ENCODE results near the gene EXOSC3. TPM values are rescaled to one million over a fixed set of nuclear protein-coding genes. Genes with fewer than 3 reads are reported as not detected.
"Not testable (repeated sequence)": the region's sequence is repeated elsewhere in the genome, so short reads cannot be mapped to it uniquely, and the experiment has no call there.

Gene EXOSC3
- total and polyA plus RNA-seq, 10 of the 15 experiments (the other 5 are each of a cell fraction or from before 2014, with no cell fraction given) = 8.2 to 161 (median 61.4) TPM

- no TSS peak for BruUV-seq (replicated peaks)
- CTCF ChIA-PET = interaction anchor here (1.3 to 1.7 kb wide), 3 partner anchors 9 to 27 kb away, joined by 3 to 5 read pairs (median 3); partner anchors contain the start of gene EXOSC3
- 99% methylated on average over 6 of the region's 6 CpGs for WGBS (ENCODE audit: insufficient coverage, insufficient replicate concordance, low lambda C conversion rate, missing lambda C conversion rate)
Observed at GRCh38 chr9:37811906-37812476, 27.1 kb upstream of the EXOSC3 start.

GRCh38 chr9:37809676-37810075, 24.8 kb upstream of the EXOSC3 start:
- H3K79me2 ChIP-seq (ENCODE audit: control insufficient read depth, insufficient read depth, low read length); ATAC-seq; H3K27me3 ChIP-seq (replicated peaks in 1 of 2; ENCODE audit: control insufficient read depth in 2 of 2, insufficient read depth in 2 of 2, low read length in 1 of 2); H3K4me2 ChIP-seq (ENCODE audit: control insufficient read depth, insufficient read depth); H3K4me1 ChIP-seq (ENCODE audit: control insufficient read depth, insufficient read depth, low read length); CTCF ChIA-PET; H3K9ac ChIP-seq (ENCODE audit: control insufficient read depth, insufficient read depth, low read length); H3K4me3 ChIP-seq; FAIRE-seq; H3K9me3 ChIP-seq (replicated peaks; ENCODE audit: control insufficient read depth, insufficient read depth, low read length); BruUV-seq (replicated peaks); DNase-seq (ENCODE audit: low read depth, low spot score); H3K27ac ChIP-seq (ENCODE audit: control insufficient read depth, insufficient read depth); in situ Hi-C loops (cut with MboI); H4K20me1 ChIP-seq (ENCODE audit: control insufficient read depth, insufficient read depth); H2AFZ ChIP-seq (ENCODE audit: control insufficient read depth, low read depth, low read length); intact Hi-C loops (cut with micrococcal nuclease; ENCODE audit: unreplicated experiment); H3K36me3 ChIP-seq (ENCODE audit: control insufficient read depth in 2 of 2, insufficient read depth in 2 of 2, low read length in 1 of 2); RAD21 ChIA-PET (ENCODE audit: unreplicated experiment): not testable (repeated sequence)
- ChIA-PET POLR2A (interaction anchor here (0.7 kb wide), 1 partner anchor 423 kb away, joined by 3 read pairs; no protein-coding TSS in a partner anchor), SMC1A (ENCODE audit: uncharacterized antibody, unreplicated experiment) (interaction anchor here (0.6 to 1.4 kb wide), 3 partner anchors 9 to 453 kb away, joined by 3 read pairs; partner anchors contain the start of gene DCAF10)
- WGBS (ENCODE audit: insufficient coverage, insufficient replicate concordance, low lambda C conversion rate, missing lambda C conversion rate) = 99% methylated on average over 15 of the region's 15 CpGs

More at GRCh38 chr9:37811906-37812476, 27.1 kb upstream of the EXOSC3 start:
- Histone ChIP-seq H3K4me3 (no peak overlapping the region), H2AFZ (ENCODE audit: control insufficient read depth, low read depth, low read length) (no peak overlapping the region), H3K27ac (ENCODE audit: control insufficient read depth, insufficient read depth) (no peak overlapping the region), H3K4me2 (ENCODE audit: control insufficient read depth, insufficient read depth) (no peak overlapping the region), H3K4me1 (ENCODE audit: control insufficient read depth, insufficient read depth, low read length) (no peaks in the 10 kb centered on the region), H3K36me3 (ENCODE audit: control insufficient read depth in 2 of 2, insufficient read depth in 2 of 2, low read length in 1 of 2) (0 out of 4 replicates have a peak, but pooled peaks cover 0 to 2% of the 10 kb centered on the region in 2 experiments), H4K20me1 (ENCODE audit: control insufficient read depth, insufficient read depth) (no peaks in the 10 kb centered on the region), H3K9ac (ENCODE audit: control insufficient read depth, insufficient read depth, low read length) (no peak overlapping the region), H3K27me3 (replicated peaks in 1 of 2; ENCODE audit: control insufficient read depth in 2 of 2, insufficient read depth in 2 of 2, low read length in 1 of 2) (no peaks in the 10 kb centered on the region), H3K79me2 (ENCODE audit: control insufficient read depth, insufficient read depth, low read length) (peaks cover 5% of the 10 kb centered on the region), H3K9me3 (replicated peaks; ENCODE audit: control insufficient read depth, insufficient read depth, low read length) (no peaks in the 10 kb centered on the region)
- intact Hi-C loops (cut with micrococcal nuclease; ENCODE audit: unreplicated experiment) = no loop called here
- TF ChIP-seq RCOR1 (conservative IDR thresholded peaks at IDR 0.05; ENCODE audit: low read depth, low read length) (no peak), EGR1 (IDR thresholded peaks at IDR 0.05; ENCODE audit: borderline replicate concordance in 1 of 2, low read depth in 2 of 2, low read length in 2 of 2) (no peak), TBL1XR1 (IDR thresholded peaks at IDR 0.05; ENCODE audit: low read depth, low read length) (no peak), NFYA (IDR thresholded peaks at IDR 0.05; ENCODE audit: borderline replicate concordance, low read depth, low read length) (no peak), NR2C2 (IDR thresholded peaks at IDR 0.05; ENCODE audit: borderline replicate concordance, control insufficient read depth, insufficient read length, low read depth) (no peak)
- ATAC-seq = no peak
- no peak for DNase-seq (ENCODE audit: low read depth, low spot score)
- POLR2A ChIA-PET = interaction anchor here (0.6 to 1.2 kb wide), 5 partner anchors 9 to 597 kb away, joined by 3 to 7 read pairs (median 3); no protein-coding TSS in a partner anchor
- FAIRE-seq = no peak
- in situ Hi-C loops (cut with MboI) = no loop called here
- RAD21 ChIA-PET (ENCODE audit: unreplicated experiment) = interaction anchor here (1.0 kb wide), 1 partner anchor 14 kb away, joined by 5 read pairs; no protein-coding TSS in a partner anchor
- SMC1A ChIA-PET (ENCODE audit: uncharacterized antibody, unreplicated experiment) = interaction anchor here (1.1 to 2.2 kb wide), 3 partner anchors 11 to 33 kb away, joined by 4 to 7 read pairs (median 7); no protein-coding TSS in a partner anchor
